HG03378 (cell line): ENCODE results near the gene MUSTN1.

ENCODE experiments used
- ATAC-seq: cut with Tn5 transposase; IDR thresholded peaks from one replicate; pipeline ENCODE4 v1.9.1; 2021; ENCODE audit warnings: mild to moderate bottlenecking, moderate library complexity; ENCODE audit not compliant: unreplicated experiment

Gene MUSTN1

DNA sequence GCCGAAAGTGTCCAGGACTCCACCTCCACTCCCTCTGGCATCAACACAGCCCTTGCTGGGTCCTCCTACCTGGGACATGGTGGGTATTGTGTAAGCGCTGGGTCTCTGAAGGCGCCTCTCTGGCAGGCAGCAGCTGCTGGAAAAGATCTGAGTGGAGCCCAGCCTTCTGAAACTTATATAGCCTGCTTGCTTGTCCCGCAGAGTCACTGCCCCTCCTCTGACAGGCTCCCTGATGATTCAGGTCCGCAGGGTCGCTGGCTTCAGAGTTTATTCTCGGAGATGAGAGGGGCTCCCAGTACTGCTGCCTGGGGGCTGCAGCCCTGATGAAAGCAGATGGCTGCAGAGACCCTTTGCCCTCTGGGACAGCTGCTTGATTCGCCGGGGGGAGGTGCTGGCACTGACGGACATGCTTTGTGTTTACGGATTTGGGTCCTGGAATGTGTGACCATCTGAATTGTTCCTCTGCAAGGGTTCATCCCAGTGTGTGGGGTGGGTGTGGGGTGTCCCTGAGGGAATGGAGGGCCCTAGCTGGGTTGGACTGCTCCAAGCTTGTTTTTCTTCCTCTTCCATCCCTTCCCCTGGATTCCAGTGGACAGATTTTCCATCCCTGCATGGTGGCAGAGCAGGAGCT lies at the start of gene MUSTN1:
MUSTN1 (minus strand) TSS at position 149 of the 631 bp plus-strand sequence; CDS start at position 78, 71 bp downstream.
- ATAC-seq, result no peak

DNA sequence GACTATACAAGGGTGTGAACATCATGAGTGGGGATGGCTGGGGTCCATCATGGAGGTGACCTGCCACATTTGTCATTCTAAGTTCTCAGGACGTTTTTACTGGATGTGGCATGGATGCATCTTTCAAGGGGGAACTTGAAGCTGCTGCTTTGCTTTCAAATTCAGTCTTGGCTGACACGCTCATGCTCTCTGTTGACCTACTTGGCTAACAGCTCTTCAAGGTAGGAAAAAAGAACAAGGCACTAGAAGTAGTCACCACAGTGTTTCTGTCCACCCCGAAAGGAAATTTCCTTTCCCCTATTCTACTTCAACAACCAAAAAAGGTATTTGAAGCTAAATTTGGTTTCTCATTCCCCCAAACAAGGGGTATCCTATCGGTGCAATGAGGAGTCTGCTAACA lies 47.6 kb upstream of the MUSTN1 start:
- no peak for ATAC-seq

DNA sequence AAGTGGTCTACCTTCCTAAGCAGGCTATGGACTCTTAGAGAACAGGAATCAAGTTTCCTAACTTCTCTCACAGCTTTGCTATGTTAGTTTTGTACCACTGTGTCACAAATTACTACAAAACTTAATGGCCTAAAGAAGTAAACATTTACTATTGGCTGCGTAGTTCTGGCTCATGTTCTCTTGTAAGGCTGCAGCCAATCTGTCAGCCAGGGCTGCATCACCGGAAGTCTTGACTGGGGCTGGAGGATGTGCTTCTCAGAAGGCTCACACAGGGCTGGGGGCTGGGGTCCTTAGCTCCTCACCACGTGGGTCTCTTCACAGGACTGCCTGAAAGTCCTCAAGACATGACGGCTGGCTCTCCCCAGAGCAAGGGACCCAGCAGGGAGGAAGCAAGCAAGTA lies 47.1 kb upstream of the MUSTN1 start:
- ATAC-seq, result no peak

DNA sequence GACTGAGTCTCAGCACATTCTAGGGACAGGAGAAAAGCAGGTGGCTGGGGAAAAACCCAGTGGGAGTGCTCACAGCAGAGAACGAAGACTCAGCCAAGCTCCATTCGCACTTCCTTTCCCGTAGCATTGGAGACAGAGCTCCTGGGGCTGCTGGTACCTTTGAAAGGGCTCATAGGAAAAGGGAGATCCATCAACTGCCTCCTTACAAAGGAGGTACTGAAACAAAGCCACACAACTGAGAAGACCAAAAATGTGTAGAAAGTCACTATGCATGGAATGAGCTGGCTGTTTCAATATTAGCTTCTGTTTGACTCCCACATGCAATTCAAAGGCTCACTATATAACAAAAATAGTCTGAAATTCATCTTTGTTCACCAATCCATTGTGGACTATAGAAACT lies 45.7 kb upstream of the MUSTN1 start:
- ATAC-seq, result peak; percentile 66

DNA sequence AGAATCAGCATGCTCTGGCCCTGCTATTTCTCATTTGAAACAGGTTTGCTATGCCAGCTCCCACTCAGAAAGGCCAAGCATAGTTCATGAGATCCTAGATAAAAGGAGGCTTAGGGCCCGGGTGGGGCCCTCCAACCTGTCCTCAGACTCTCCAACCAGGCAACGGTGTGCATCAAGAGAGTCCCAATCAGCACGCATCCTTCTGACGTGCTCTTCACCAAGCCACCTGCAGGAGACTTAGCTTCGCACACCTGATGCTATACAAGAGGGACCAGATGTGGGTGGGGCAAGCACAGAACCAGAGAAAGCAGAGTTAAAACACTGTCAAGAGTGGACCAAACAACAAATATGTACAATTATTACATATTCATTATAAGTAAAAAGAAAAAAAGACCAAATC lies 45.2 kb upstream of the MUSTN1 start:
- ATAC-seq, result peak; percentile 11

DNA sequence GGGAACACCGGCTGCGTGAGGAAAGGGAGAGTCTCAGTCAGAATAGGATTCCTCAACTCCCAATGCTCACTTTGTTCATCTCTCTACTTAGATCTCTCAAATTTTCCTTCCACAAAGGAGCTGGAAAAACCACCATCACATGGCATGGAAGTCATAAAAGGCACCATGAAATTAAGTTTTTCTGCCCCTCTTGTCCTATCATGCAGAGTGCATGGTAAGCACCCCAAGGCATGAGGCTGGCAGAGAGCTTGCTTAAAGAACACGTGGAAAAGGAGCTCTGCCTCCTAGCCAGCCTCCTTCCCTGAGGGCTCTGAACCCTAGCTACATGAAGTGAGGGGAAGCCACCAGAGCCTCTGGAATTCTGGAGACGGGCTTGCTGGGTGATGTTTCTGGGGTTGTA lies 44.8 kb upstream of the MUSTN1 start:
- no peak for ATAC-seq

DNA sequence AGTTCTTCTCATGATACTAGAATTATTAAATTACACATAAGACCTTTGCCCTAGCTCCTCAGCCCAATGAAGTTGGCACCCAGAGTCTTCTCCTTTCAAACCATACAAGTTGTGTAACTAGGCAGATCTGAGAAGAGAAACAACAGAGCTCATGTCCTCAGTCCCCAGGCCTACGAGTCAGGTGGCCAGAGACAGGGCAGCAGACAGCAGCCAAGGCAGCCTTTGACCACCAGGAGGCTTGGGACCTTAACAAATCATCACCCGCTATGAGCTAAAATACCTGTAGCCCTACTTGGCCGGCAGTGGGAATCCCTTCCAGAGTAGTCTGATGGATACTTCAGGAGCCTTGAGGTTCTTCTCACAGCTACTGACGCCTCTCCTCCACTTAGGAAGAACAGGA lies 44.3 kb upstream of the MUSTN1 start:
- no peak for ATAC-seq

DNA sequence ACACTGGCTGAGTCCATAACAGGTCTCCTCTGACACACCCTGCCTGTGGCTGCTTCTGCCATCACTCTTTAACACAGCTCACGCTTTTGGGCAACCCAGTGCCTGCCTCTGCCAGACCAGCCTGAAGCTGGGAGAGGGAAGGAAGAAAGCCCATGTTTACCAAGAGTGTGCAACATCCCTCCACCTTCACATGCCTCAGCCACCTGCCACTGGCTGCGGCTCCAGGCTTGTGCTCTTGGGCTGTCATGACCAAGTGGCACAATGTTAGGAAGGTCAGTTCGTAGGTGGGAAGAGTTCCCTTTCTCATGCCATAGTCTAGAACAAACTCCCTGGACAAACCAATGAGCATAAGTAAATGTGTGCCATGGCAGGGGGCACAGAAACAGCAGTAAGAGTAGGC lies 42.3 kb upstream of the MUSTN1 start:
- no peak for ATAC-seq

DNA sequence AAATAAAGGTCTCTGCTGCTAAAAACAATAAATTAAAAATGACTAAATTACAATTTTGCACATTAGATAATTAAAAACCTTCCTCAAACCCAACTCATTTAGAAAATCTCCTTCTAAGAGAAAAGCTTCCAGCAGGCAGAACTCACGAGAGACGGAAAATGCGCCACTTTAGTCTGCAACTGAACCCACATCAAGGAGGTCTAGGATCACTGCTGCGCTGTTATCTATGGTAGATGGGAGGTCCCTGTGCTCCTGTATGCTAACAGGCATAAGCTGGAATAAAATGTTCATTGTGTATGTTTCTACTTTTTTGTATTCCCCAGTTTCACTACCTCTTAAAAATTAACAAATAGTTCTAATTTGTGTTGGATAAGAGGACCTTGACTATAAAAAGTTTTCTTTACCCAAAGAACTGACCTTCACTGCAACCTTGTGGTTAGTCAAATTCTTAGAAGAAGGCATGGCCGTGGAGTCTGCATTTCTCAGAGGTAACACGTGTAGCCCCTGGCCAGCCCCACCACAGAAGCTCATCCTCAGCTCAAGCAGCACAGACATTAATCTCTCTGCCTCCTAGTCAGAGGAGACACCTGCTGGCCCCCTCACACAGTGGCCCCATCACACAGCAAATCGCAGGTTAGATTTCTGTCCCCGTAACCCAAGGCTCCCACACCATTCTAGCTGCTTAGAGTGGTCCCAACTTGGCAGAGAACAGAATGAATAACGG lies 40.2 kb upstream of the MUSTN1 start:
- no peak for ATAC-seq

DNA sequence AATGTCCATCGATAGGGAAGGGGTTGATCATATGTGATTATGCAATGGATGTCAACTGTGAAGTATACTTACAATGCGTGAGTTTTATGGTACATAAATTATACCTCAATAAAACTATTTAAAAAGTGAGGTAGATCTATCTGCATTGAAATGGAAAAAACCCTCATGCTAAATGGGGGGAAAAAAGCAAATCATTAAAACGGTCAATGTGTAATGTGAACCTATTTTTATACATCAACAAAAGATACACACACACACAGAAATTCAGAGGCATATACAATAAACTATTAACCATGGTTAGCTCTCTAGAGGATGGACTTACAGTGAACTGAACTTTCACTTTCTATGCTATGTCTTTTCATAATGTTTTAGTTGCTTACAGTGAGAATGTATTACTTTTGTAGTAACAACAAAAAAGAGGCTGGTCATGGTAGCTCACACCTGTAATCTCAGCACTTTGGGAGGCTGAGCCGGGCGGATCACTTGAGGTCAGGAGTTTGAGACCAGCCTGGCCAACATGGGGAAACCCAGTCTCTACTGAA lies 39.4 kb upstream of the MUSTN1 start:
- no peak for ATAC-seq

DNA sequence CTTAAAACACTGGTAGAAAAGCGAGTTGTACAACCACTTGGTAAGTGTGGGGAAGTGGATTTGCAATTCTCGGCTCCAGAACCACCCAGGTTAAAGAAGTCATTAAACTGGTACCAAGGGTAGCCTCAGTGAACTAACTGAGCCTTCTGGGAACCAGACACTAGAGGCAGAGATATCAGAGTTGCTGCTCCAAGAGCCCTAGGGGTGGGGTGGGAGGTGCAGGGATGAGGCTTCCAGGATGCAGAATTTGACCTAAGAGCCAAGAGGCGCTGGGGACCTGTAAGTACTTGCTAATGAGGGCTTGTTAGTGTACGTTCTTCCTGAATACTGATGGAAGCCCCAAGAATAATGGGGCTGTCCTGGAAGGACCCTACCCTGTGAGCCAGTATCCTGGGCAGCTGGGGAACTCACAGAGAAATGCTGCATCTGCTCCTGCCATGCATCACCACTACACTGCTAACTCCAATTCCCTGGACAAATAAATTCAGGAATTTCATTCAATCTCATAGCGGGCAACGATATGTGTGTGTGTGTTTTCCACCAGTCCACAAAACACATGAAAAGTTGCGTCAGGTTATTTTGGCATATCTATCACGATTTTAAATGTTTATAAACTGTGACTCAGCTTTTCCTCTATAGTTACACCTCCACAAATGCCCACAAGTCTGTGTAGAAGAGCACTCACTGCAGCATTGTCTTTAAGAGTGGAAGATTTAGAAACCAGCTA lies 38.8 kb upstream of the MUSTN1 start:
- no peak for ATAC-seq

DNA sequence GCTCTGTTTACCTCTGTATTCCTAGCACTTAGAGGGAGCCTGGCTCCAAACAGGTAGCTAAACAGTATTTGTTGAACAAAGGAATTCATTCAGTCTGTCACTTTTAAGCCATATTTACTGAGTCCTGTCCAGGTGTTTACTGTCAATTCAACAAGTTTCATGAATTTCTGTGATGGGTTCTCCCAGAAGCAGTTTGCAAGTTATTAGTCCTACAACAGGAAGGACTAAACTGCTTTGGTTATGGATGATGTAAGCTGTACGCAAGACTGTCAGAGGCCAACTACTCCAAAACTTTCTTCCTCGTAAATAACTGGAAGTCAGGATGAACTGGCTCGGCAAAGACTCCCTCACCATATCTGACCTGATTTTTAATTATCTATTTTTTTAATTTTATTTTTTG lies 37.4 kb upstream of the MUSTN1 start:
- no peak for ATAC-seq

DNA sequence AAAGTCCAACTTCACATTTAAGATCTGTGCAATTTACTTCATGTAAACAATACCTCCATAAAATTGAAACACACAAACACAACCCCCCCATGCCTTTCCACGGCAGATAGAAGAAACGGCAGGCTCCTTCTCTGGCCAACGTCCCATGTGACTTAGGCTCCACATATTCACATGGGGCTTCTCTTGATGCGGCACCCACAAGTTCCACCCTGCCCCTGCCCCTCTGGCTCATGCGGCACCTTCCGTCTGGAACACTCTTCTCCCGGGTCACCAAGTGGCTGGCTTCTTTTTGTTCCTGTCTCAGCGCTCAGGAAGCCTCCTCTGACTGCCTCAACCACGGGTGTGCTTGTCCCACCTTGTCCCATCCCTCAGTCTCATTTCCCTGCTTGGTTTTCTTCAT lies 36.9 kb upstream of the MUSTN1 start:
- no peak for ATAC-seq

DNA sequence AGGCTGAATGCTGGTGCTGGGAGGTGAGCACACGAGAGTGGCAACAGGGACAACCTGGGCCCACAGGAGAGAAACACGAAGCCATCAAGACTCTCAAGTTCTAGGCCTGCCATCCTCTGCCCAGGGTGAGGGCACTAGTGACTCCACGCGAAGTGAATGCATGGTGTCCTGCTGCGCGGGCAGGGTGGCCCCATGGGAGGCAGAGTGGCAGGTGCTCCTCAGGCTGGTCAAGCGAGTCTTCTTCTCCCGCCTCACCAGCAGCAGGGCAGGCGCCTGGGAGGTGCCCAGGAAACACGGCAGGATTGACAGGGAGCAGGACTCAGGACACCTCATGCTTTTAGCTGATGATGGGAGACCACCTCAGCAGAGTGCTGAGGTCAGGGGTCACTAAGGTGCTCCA lies 35.7 kb upstream of the MUSTN1 start:
- no peak for ATAC-seq

DNA sequence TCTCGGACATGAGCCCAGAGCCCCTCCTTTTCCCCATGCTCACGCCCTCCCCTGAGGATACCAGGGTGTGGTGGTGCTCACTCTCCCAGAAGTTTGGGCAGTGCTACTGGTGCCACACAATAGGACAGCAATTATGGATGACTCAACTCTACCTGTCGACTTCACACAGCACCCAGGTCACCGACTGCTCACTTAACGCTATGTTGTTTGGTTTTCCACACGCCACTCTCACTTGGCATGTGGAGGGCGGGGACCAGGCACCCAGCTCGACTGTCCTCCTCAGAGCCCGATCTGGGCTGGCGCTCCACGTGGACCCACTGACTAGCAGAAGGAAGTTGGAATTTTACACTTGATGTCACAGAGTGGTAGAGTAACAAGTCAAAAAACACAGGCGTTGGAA lies 31.6 kb upstream of the MUSTN1 start:
- no peak for ATAC-seq

DNA sequence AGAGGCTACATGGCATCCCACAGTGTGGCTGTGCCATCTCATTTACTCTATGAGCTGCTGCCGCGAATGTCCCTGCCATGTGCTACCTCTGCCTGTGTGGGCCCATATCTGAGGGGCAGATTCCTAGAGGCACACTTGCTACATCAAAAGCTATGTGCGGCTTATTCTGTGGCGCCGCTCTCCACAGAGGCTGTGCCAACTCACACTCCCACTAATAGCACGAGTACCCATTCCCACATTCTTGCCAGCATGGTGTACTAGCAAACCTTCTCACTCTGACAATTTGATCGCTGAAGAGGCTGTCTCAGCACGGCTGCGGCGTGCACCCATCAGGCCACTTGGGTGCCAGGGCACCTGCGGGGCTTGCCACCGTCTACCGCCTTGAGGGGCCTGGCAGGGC lies 31.2 kb upstream of the MUSTN1 start:
- ATAC-seq, result no peak

DNA sequence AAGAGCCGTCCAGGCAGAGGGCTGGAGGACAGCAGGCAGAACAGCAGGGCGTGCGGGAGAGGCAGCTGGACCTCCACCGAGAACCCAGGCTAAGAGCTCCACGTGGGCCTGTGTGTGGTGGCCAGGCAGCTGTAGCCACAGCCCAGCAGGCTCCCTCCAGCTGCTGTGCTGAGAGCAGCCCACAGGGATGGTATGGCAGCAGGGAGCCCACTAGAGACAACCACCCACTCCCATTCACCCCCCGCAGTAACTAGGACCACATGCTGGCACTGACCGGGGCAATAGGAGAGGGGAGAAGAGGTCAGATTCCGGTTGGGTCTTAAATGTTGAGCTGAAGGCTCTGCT lies 25.6 kb upstream of the MUSTN1 start:
- no peak for ATAC-seq

DNA sequence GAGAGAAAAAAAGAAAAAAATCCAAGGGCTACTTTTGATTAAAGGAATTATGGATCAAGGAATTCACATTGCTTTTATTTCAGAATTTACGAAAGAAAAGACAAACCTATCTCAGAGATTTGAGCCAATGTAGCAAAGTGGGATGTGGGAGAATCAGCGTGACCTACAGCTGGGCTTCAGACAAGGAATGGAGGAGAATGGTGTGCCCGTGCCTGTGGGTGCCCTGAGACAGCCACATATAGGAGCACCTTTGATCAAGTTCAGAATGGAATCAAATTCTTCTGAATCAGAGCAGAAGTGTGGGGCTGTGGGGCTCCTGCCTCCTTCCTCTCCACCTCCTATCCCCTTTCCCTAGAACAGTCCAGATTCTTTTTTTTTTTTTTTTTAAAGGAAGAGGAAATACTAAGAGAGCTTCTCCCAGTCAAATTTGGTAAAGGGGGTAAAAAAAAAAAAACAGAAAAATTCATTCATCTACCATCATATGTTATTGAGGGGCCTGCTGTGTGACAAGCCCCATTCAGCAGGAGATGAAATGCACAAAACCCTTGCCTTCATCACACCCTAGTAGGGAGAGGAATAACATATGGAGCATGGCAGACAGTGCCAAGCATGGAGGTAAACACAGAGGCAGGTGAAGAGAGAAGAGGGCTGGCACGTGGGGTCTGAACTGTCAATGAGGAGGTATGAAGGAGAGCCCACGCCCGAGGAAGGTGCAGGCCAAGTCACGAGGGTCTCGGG lies 25.0 kb upstream of the MUSTN1 start:
- no peak for ATAC-seq

DNA sequence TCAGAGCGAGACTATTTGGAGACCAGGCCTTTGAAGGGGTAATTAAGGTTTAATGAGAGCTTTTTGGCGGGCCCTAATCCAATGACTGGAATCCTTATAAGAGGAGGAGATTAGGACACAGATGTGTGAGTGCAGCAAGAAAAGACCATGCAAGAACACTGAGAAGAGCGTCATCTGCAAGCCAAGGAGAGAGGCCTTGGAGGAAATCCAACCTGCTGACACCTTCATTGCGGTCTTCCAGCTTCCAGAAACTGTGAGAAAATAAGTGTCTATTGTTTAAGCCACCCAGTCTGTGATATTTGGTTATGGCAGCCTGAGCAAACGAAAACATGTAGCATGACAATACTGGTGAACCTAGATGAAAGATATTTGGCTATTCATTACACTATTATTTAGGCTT lies 23.0 kb upstream of the MUSTN1 start:
- ATAC-seq, result no peak

DNA sequence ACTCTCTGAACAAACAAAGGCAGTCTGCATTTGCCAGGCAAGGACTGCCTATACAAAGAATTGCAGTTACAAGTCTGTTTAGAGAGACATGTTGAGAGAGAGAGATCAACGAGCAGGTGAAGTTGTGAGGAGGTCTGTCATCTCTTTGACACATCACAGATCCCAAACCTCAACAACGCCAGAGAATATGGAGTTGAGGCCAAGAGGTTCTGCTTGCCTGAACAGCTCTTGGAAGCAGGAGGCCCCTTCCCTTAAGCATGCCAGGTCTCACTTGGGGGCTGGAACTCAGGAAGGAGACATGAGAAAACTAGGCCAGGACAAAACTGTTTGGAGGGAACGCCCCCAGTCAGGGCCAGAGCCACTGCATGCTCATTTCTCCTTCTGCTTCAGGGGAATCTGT lies 22.3 kb upstream of the MUSTN1 start:
- ATAC-seq, result no peak

DNA sequence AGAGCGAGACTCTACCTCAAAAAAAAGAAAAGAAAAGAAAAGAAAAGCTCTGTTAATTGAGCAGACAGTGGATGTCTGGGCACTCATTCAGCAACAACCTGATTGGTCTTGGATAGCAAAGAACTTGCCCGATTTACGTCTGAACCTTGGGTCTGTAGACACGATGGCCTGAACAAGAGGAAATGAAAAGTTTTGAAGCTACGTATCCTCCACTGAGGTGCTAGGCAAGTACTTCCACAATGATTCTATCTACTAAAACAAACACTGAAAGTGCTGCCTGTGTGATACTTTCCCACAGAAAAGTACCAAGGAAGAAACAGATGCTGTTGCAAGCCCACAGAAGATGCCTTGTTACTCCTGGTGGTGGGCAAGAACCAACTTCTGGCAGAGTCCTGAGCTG lies 21.8 kb upstream of the MUSTN1 start:
- peak; percentile 61 for ATAC-seq
